Skin of body (tissue), 2 donors: Measurements from ENCODE around the gene SNRPA1. TPM values are rescaled to one million over a fixed set of nuclear protein-coding genes. Genes with fewer than 3 reads are reported as not detected.

Experiments used
- DNase-seq: peaks from one replicate; lab custom pipeline; 2025; lab: John Stamatoyannopoulos, UW
- total RNA-seq: library from RNA; depleted of rRNA; stranded (reverse); fragments of >200 nt; gene quantifications from one replicate; pipeline ENCODE4 v1.2.3, GENCODE V29; 2014

SNRPA1 gene
- total RNA-seq, 1 donor from 2014 or later = 39.5 TPM

GRCh38 chr15:101244036-101244781 is 50.8 kb downstream of the SNRPA1 start:
- peak; percentile 19 for DNase-seq

GRCh38 chr15:101243420-101243819 is 51.6 kb downstream of the SNRPA1 start:
- DNase-seq = no peak

- no peak for DNase-seq
These were observed 52.1 kb downstream of the SNRPA1 start for GRCh38 chr15:101242999-101243336.

GRCh38 chr15:101242160-101242998 is 52.7 kb downstream of the SNRPA1 start:
- DNase-seq = no peak

- no peak for DNase-seq
These were observed 54.7 kb downstream of the SNRPA1 start for GRCh38 chr15:101240358-101240757.

- no peak for DNase-seq
These were observed 55.3 kb downstream of the SNRPA1 start for GRCh38 chr15:101239724-101240136.

- DNase-seq = no peak
These were observed 57.8 kb downstream of the SNRPA1 start for GRCh38 chr15:101237251-101237650.

- no peak for DNase-seq
These were observed 61.3 kb downstream of the SNRPA1 start for GRCh38 chr15:101233651-101234280.

- no peak for DNase-seq
These were observed 62.4 kb downstream of the SNRPA1 start for GRCh38 chr15:101232677-101233076.

Other genes starting within 250 kb of the SNRPA1 start
- gene CHSY1, start 43.2 kb downstream of the SNRPA1 start, total RNA-seq = 36.9 TPM
- 28.7 TPM for gene SELENOS, start 17.8 kb downstream of the SNRPA1 start, total RNA-seq
- 20.9 TPM for gene PCSK6, start 194.5 kb upstream of the SNRPA1 start, total RNA-seq